GM13977 (cell line): ENCODE results near the gene FOXP3.

Experiments
- DNase-seq: peaks from one replicate; pipeline ENCODE4 v3.0.0; 2012; ENCODE audit warnings: low spot score
- CTCF ChIP-seq: IDR thresholded peaks from 2 replicates; pipeline ENCODE4 v1.5.1; 2012; ENCODE audit warnings: mild to moderate bottlenecking, control low read depth; ENCODE audit not compliant: insufficient read depth; ENCODE audit errors: extremely low read depth, missing control alignments
- in situ Hi-C: fragments of 300-500 bp; cut with MboI; formaldehyde crosslinking; loops from one replicate; pipeline ENCODE4 v1.12.0; 2022; ENCODE audit warnings: low sequenced_read_pairs, low pct_unique_long_range_greater_than_20kb, mixed read lengths, inconsistent platforms; ENCODE audit not compliant: unreplicated experiment

Gene FOXP3

GRCh38 chrX:49286136-49286535 lies 21.6 kb upstream of the FOXP3 start:
- DNase-seq = no peak
- in situ Hi-C loops = no loop called here
- TF ChIP-seq CTCF = no peak

- no peak for TF ChIP-seq CTCF
- no peak for DNase-seq
- in situ Hi-C loops = no loop called here
These were observed 19.7 kb upstream of the FOXP3 start for GRCh38 chrX:49284212-49284611.

- in situ Hi-C loops = no loop called here
- no peak for DNase-seq
These were observed 18.1 kb upstream of the FOXP3 start for GRCh38 chrX:49282647-49283011.

GRCh38 chrX:49278081-49278480 lies 13.6 kb upstream of the FOXP3 start:
- DNase-seq = no peak
- TF ChIP-seq CTCF = no peak
- in situ Hi-C loops = no loop called here

More at GRCh38 chrX:49282647-49283011, 18.1 kb upstream of the FOXP3 start:
- TF ChIP-seq CTCF = no peak

GRCh38 chrX:49277535-49277830 lies 13.0 kb upstream of the FOXP3 start:
- in situ Hi-C loops = no loop called here
- no peak for DNase-seq
- no peak for TF ChIP-seq CTCF

- in situ Hi-C loops = no loop called here
- DNase-seq = no peak
- TF ChIP-seq CTCF = no peak
These were observed 12.4 kb upstream of the FOXP3 start for GRCh38 chrX:49276671-49277534.
